PFSK-1 (cell line): ENCODE data around the gene SRRM5.

Source experiments
- REST ChIP-seq, 2 experiments: IDR thresholded peaks; 2 replicates each; pipeline versions ENCODE4 v1.6.1 to v1.8.0; 2011 to 2012; ENCODE audit warnings: low read depth in 2 of 2, low read length in 2 of 2, control low read depth in 1 of 2, inconsistent platforms in 1 of 2, mild to moderate bottlenecking in 1 of 2, moderate library complexity in 1 of 2; ENCODE audit not compliant: insufficient read depth in 1 of 2
- TAF1 ChIP-seq: IDR thresholded peaks from 2 replicates; pipeline ENCODE4 v1.6.1; 2012; ENCODE audit warnings: low read length, control low read depth, borderline replicate concordance; ENCODE audit not compliant: insufficient read depth

DNA sequence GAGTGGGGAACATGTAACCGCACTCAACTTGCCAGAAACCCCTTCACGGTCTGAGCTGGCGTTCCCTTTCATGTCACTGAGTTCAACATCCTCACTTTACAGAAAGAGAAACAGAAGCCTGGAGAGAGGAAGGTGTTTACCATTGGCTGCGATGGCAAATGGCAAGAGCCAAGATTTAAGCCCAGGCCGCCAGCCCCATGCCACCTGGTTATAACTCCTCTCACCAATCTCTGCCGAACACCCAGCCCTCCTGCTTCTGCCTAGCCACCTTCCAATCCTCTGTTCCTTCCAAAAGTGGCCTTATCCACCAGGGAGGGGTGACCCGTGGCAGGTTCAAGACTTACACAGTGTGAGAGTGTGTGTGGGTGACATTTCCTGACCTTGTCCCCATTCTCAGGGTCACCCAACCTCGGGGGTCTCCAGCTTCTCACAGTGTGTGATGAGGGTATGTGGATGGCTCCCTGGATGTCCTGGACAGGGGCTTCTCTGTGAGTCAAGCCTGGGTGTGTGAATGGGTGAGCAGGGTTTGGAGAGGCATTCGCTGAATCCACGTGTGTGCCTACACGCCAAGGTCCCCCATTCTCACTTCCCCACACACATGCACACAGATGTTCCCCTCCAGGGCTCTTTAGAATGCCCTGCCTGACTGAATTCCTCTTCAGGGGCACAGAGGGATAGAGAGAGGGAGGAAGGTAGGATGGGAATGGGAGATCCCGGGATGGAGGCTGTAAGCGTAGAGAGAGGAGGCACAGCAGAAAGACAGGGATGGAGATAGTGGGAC lies 26.5 kb downstream of the SRRM5 start:
- no peak for TF ChIP-seq TAF1
- no peak for TF ChIP-seq REST (IDR thresholded peaks at IDR 0.05; ENCODE audit: insufficient read depth in 1 of 2, low read depth in 2 of 2, low read length in 2 of 2)
